Loucy (cell line): ENCODE measurements around the gene LRRC28.

Source experiments
- CTCF ChIP-seq: fragments of 200-600 bp; sonication (generic); conservative IDR thresholded peaks from 2 replicates; pipeline ENCODE4 v1.5.1; 2014; ENCODE audit warnings: mild to moderate bottlenecking, antibody characterized with exemption, low read length
- EZH2phosphoT487 ChIP-seq: fragments of 200-600 bp; IDR thresholded peaks from 2 replicates; pipeline ENCODE4 v1.6.1; 2018; ENCODE audit warnings: antibody characterized with exemption, mild to moderate bottlenecking, moderate library complexity, borderline replicate concordance

- TF ChIP-seq CTCF (no peak), EZH2phosphoT487 (no peak)
Observed at GRCh38 chr15:99333981-99334380, 82.7 kb downstream of the LRRC28 start.
